NCI-H2196 (cell line): ENCODE measurements around the gene CDH11.

Experiments
- DNase-seq: peaks from one replicate; lab custom pipeline; 2025; ENCODE audit not compliant: unreplicated experiment; lab: John Stamatoyannopoulos, UW

Gene CDH11

GRCh38 chr16:64983963-64984362 lies 137.9 kb downstream of the CDH11 start:
- DNase-seq: peak; percentile 6

- no peak for DNase-seq
Observed at GRCh38 chr16:64983231-64983630, 138.6 kb downstream of the CDH11 start.

DNA sequence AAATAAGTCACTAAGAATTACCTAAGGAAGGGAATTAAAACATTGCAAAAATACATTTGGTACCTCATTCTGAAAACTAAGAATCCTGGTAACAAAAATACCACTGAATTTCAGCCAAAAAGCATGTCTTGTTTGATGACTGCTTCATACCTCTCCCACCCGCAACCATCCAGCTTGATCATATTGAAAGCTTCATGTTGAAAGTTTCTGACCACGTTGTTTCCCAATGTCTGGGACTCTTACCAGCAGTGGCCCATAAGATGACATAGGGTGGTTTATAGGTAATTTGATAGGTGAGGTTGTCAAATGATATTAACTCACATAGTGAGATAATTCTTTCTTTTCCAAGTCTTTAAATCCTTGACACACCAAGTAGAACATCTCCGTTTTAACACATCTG lies 139.3 kb downstream of the CDH11 start:
- DNase-seq: no peak

DNA sequence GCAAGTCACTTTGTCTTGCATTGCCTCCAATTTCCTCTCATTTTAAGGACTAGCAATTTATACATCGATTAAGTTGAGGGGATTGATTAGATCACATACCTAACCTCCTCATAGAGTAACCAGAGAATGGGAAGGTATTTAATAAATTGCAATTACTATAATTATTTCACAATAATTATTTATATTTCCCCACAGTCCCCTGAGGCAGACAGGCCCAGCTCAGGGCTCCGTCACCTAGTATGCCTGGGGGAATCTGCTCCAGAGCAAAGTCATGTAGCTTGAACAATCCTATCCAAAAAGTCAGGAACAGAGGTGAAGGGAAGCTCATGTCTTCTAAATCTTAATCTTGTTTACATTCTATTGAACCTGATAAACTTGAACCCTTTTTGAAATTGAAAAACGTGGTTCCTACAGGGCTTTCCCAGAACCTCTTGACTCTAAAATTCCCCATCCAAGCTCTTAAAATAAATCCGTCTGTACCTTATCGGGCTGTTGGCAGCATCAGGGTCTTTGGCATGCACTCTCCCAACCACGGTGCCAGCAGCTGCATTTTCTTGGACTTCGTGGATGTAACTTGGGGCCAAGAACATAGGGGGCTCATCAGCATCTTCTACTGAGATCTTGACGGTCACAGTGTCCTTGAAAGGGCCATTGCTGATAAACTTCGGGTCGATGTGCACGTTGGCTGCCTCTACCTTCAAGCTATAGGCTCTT lies 140.1 kb downstream of the CDH11 start:
- DNase-seq: no peak

DNA sequence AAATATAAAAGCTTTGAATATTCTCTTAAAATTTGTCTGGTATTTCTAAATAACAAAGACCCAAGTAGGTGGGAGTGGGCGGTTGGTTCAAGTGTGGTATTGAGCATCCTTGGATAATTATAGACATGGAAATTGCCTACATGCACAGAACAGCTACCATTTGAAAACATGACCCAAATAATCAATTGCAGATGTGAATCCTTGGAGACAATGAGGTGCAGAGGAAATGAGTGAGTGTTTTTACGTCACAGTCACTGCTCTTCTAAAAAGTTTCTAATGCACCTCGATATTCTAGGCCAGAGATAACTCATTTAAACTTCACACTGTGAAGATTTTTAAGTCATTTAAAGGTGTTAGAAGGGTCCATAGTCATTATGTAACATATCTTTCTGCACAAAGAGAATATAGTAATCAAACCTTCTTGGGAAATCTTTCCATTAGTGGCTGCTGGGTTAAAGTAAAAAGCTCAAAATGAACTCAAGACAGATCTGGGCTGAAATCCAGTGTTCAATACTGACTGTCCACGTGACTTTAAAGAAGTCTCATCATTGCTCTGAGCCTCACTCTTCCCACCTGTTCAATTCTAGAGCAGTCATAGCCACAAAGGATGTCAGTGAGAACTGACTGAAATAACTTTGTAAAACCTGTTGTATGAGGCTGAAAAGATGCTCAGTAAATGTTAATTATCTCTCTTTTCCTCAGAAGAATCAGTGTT lies 144.5 kb downstream of the CDH11 start:
- no peak for DNase-seq

GRCh38 chr16:64975821-64976220 lies 146.0 kb downstream of the CDH11 start:
- DNase-seq: no peak

- DNase-seq: no peak
Observed at GRCh38 chr16:64974381-64974780, 147.5 kb downstream of the CDH11 start.

- DNase-seq: no peak
Observed at GRCh38 chr16:64973171-64973570, 148.7 kb downstream of the CDH11 start.

- no peak for DNase-seq
Observed at GRCh38 chr16:64971171-64971570, 150.7 kb downstream of the CDH11 start.

DNA sequence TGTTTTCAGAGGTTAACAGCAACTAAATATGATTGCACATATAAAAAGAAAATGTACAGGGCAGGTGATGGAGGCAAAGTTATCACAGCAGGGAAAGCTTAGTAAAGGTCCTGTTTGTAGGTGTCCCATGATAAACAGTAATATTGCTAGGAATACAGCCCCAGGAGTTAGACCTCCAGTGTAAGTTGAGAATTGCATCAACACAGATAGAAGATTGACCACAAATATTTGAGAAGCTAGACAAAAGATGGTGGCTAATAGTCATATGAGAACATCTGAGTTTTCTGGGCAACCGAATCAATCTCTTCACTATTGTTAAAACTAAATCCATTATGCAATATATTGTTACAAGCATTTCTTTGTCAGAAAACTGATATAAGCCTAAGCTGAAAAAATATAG lies 152.6 kb downstream of the CDH11 start:
- no peak for DNase-seq

GRCh38 chr16:64968539-64968938 lies 153.3 kb downstream of the CDH11 start:
- no peak for DNase-seq

- no peak for DNase-seq
Observed at GRCh38 chr16:64964126-64964540, 157.7 kb downstream of the CDH11 start.

DNA sequence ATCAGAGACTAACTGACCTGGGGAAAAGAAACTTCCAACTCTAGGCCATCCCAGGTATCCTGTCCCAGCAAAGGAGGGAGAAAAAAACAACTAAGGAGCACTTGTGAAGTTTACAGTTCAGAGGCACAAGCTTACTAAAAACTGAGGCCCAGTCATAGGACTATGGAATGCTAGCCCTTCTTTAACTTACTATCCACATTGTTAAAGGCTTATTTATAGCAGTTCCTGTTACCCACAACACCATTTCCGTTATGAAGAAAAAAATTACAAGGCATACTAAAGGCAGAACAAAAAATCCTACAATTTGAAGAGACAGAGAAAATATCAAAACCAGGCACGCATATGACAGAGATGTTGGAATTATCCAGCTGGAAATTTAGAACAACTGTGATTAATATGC lies 159.1 kb downstream of the CDH11 start:
- no peak for DNase-seq

- no peak for DNase-seq
Observed at GRCh38 chr16:64957246-64957645, 164.6 kb downstream of the CDH11 start.

GRCh38 chr16:64952177-64952576 lies 169.7 kb downstream of the CDH11 start:
- DNase-seq: no peak

DNA sequence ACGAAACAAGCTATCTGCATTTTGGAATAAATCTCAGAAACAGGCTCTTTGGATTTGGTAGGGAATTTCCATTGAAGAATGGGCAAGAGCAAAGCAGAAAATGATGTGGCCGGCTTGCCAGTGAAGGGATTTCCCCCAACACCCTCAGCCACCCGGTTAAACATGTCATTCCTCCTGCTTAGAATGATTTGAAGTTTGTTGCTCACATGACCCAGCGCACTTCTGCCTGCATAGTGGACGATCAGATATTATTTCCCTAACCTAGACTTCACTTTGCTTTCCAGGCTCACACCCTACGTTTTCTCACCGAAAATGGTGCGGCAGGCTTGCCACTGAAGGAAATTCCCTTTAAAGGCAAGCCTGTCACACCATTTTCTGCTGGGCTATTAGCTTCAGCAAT lies 170.7 kb downstream of the CDH11 start:
- DNase-seq: no peak

DNA sequence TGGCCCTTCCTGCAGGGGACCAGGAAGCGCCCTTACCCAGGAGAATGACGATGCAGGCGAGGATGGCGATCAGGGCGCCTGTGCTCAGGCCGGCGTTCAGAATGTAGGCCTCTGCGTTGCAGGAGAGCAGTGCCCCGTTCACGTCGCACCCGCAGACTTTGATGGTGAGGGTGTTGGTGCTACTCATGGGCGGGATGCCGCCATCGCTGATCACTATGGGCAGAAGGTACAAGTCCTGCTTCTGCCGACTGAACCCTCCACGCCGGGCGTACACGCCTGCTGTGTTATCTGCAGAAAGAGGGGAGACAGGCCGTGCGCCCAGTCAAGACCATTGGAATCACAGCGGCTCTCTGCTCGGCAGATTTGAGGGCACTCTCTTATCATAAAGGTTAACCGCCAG lies 171.1 kb downstream of the CDH11 start:
- DNase-seq: no peak

DNA sequence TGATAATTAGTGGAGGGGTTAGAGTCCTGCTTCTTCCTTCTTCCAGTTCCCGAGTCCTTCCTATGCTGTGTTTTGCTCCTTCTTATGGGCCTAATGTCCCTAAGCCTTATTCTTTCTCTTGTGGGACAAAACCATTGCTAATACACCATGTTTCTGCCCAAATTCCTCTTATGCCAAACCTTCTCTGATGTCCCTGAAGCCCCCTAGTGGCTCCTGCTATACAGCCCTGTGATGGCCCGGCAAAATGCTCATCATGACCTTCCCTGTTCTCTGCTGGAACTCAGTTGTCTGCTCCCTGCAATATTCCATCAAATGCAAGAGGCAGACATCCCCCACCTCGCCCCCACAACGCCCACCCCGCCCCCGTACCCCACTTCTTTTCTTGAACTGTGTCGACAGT lies 171.6 kb downstream of the CDH11 start:
- no peak for DNase-seq

- no peak for DNase-seq
Observed at GRCh38 chr16:64948056-64948455, 173.8 kb downstream of the CDH11 start.

GRCh38 chr16:64947651-64948050 lies 174.2 kb downstream of the CDH11 start:
- no peak for DNase-seq

GRCh38 chr16:64933885-64934284 lies 188.0 kb downstream of the CDH11 start:
- DNase-seq: no peak

- DNase-seq: no peak
Observed at GRCh38 chr16:64926476-64926875, 195.4 kb downstream of the CDH11 start.

DNA sequence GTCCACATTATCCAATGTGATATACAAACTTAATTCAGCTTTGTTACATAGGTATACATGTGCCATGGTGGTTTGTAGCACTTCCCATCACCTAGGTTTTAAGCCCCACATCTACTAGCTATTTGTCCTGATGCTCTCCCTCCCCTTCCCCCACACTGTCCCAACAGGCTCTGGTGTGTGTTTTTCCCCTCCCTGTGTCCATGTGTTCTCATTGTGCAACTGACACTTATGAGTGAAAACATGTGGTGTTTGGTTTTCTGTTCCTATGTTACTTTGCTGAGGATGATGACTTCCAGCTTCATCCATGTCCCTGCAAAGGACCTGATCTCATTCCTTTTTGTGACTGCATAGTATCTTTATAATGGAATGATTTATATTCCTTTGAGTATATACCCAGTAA lies 196.7 kb downstream of the CDH11 start:
- DNase-seq: no peak
